HG03442 (cell line): Measurements from ENCODE around the gene TARBP1.

Experiments used
- ATAC-seq: cut with Tn5 transposase; IDR thresholded peaks from one replicate; pipeline ENCODE4 v1.9.1; 2021; ENCODE audit warnings: mild to moderate bottlenecking, moderate library complexity; ENCODE audit not compliant: unreplicated experiment

The TARBP1 gene

GRCh38 chr1:234355782-234356510 is 123.0 kb downstream of the TARBP1 start:
- no peak for ATAC-seq

- ATAC-seq: no peak
These were observed 130.0 kb downstream of the TARBP1 start for GRCh38 chr1:234348964-234349363.

- ATAC-seq: no peak
These were observed 133.7 kb downstream of the TARBP1 start for GRCh38 chr1:234345237-234345636.

GRCh38 chr1:234342774-234343173 is 136.2 kb downstream of the TARBP1 start:
- ATAC-seq: no peak
